Smooth muscle cell of the brain vasculature (primary cell): ENCODE data around the gene MRPS12.
A peak's percentile ranks its signal among the peaks of the same experiment; 100 is the strongest.

Experiments used
- DNase-seq: peaks from one replicate; pipeline ENCODE4 v3.0.0-alpha.2; 2012; ENCODE audit warnings: low read depth, low spot score

Gene MRPS12

DNA sequence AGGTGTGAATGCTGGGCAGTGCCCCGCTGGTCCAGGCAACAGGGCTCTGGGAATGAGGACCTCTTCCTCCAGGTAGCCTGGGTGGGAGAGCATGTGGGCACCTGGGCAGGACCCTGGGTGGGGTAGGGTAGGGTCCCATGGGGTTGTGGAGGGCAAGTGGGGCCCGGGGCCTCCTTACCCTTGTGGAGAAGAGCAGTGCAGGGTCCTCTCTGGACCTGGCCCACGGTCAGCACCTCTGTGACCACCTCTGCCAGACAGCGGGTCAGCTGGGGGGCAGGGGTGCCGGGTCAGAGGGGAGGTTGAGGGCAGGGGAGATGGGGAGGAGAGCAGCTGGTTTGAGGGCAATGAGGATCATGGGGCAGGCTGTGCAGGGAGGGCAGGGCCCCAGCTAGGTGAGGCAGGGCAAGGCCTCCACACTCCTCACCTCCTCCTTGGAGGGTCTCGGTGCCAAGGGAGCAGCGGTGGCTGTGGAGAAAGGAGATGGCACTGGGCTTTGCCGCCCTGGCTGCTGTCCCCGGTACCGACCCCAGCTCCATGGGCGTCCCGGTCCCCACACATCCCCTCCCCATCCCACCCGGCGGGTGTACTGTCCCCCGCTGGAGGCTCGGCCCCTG lies 19.2 kb upstream of the MRPS12 start:
- no peak for DNase-seq

DNA sequence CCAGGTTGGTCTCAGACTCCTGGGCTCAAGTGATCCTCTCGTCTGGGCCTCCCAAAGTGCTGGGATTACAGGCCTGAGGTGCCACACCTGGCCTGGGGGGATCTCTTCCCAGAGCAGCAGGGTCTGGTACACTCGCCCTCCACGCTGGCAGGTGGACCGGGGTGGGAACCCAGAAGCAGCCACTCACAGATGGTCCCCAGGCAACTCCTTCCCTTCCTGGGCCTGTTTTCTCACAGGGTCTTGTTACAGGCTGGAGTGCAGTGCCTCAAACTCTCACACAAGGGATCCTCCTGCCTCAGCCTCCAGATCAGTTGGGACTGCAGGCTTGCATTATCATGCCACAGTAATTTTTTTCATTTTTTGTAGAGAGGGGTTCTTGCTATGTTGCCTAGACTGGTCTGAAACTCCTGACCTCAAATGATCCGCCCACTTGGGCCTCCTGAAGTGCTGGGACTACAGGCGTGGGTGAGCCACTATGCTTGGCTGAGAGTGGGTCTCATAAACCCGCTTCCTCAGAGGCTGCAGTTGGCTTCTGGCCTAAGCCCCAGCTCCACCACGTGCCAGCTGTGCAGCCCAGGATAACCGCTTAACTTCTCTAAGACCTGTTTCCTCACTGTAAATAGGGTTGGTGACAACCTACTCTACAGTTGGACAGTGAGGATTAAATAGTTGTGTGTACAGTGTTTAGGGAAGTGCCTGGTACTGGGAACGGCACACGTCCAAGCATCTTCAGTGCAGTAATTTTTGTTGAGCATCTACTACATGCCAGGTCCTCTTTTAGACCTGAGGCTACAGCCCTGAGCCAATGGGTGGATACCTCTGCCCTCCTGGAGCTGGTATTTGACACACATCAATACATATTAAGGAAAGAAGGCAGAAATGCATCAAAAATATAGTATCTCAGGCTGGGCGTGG lies 17.9 kb upstream of the MRPS12 start:
- no peak for DNase-seq

- DNase-seq = no peak
Observed at GRCh38 chr19:38913958-38914357, 16.8 kb upstream of the MRPS12 start.

GRCh38 chr19:38915329-38916321 lies 15.1 kb upstream of the MRPS12 start:
- no peak for DNase-seq

- DNase-seq = no peak
Observed at GRCh38 chr19:38917516-38917915, 13.2 kb upstream of the MRPS12 start.

DNA sequence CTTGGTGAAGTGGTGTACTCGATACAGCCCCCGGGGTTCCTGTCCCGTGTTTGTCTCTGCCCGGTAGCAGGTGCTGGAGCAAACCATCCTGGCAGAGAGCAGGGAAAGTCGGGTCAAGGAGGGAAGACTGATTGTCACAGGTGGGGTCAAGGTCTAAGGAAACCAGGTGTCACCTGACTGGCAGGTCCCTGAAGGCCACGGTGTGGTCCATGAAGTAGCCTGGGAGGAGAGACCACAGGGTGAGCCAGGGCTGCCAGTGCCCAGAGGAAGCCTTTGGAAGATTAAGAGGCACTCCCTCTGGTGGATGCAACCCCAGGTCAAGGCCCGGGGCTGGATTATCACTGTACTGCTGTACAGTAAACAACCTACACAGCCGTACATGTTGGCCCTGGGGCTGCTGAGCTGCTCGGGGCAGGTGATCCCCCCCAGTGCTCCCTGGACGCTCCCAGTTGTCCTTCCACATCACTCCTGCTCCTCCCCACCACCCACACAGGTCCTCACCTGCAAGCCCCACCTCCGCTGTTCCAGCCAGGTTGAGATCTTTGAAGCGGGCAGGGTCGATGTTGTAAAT lies 12.7 kb upstream of the MRPS12 start:
- no peak for DNase-seq

- DNase-seq = no peak
Observed at GRCh38 chr19:38918526-38918925, 12.2 kb upstream of the MRPS12 start.

GRCh38 chr19:38919837-38920601 lies 10.7 kb upstream of the MRPS12 start:
- DNase-seq = no peak

DNA sequence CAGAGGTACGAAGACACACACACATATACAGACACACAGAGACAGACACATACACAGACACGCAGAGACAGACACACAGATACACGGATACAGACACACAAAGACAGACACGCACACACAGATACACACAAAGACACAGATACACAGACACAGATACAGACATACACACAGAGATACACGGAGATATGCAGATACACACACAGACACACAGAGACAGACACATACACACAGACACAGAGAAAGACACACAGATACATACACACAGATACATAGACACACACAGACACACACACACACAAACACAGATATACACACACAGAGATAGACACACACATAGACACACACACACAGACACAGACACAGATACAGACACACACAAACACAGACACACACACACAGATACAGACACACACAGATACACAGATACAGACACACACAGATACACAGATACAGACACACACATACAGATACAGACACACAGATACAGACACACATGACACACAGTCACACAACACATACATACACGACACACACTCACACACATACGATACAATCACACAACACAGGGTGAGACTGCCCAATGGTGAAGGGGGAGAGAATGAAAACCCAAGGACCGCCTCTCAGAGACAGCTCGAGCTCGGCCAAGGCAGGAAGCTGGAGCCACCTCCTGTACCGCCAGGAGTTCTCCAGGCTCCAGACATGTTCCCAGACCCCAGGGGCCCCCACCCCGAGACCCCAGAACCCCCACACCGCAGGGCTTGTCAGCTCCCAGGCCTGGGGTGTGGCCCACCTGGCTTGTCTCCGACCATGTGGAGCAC lies 9.9 kb upstream of the MRPS12 start:
- DNase-seq = no peak

GRCh38 chr19:38921420-38922274 lies 9.1 kb upstream of the MRPS12 start:
- no peak for DNase-seq

DNA sequence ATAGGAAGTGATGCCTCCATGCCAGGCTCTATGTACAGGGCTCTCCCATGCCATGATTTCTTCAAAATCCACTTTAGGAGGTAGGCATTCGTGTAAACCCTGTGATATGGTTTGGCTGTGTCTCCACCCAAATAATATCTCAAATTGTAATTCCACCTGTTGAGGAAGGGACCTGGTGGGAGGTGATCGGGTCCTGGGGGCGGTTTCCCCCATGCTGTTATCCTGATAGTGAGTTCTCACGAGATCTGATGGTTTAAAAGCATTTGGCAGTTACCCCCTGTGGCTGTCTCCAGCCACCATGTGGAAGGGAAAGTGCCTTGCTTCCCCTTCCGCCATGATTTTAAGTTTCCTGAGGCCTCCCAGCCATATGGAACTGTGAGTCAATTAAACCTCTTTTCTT lies 8.3 kb upstream of the MRPS12 start:
- DNase-seq = no peak

DNA sequence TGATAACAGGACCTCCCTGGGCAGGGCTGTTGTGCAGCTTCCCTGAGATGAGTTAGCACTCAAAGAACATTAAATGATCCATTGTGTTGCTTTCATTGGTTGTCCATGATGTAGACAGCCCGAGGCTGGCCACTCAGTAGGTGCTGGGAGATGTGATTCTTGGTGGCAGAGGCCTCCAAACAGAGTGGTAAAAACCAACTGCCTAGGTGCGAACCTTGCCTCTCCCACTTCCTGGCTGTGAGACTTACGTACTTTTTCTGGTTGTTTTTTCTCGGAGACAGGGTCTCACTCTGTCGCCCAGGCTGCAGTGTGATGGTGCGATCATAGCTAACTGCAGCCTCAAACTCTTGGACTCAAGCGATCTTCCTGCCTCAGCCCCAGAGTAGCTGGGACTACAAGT lies 6.4 kb upstream of the MRPS12 start:
- no peak for DNase-seq

- DNase-seq = no peak
Observed at GRCh38 chr19:38928391-38929001, 2.2 kb upstream of the MRPS12 start.

DNA sequence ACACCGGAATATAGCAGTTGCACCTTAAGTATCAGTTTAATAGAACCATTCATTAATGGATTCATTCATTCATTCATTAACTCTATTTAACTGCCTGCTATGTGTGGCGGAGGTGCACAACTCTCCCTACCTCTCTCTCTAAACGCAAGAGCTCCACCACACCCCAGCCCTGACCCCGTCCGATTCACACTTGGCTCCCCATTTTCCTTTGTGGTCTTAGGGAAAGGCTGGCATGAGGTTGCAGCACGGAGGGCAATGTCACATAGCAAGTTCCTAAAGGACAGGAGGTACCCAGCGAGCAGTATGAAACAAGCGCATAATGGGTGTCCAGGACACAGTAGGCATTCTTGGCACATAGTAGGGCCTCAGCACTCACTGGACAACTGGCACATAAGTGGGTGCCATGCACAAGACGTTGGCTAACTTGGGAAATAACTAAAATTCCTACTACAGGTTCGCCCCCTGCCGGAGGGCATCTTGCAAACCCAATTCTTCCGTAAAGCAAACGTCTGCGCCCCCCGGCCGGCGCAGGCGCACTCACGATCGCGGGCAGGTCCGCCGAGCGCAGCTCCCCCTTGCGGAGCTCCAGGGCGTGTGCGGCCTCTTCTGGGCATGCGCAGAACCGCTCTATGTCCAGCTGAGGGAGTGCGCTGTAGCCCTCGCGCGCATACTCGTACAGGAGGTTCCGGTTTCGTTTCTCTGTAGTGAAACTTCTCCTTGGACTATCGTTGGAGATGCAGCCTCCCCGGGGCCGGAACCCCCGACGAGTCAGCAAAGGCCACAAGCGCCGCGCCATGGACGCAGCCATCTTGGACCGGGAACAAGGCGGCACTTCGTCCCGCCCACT lies 592 bp upstream of the MRPS12 start, which contains the start of gene SARS2:
Gene SARS2, minus strand, starts transcription at position 835 of the 847 bp plus-strand sequence. Its CDS starts 27 bp downstream, at position 808.
- DNase-seq = peak; percentile 90

GRCh38 chr19:38931521-38931793 lies 713 bp downstream of the MRPS12 start:
- no peak for DNase-seq

- DNase-seq = no peak
Observed at GRCh38 chr19:38932425-38933179, 1.9 kb downstream of the MRPS12 start.

GRCh38 chr19:38933544-38933943 lies 2.8 kb downstream of the MRPS12 start:
- DNase-seq = no peak
